HG03520 (cell line): ENCODE measurements around the gene CALB2.
"Not testable (repeated sequence)": the region's sequence is repeated elsewhere in the genome, so short reads cannot be mapped to it uniquely, and the experiment has no call there.

Source experiments
- ATAC-seq: cut with Tn5 transposase; IDR thresholded peaks from one replicate; pipeline ENCODE4 v1.9.1; 2021; ENCODE audit warnings: mild to moderate bottlenecking, moderate library complexity; ENCODE audit not compliant: unreplicated experiment

The CALB2 gene

GRCh38 chr16:71358464-71358998, at the start of gene CALB2:
Gene CALB2 (plus strand): TSS chr16:71358723. CDS start chr16:71358793, 70 bp downstream.
- ATAC-seq: peak; percentile 75

GRCh38 chr16:71311553-71312158, 46.9 kb upstream of the CALB2 start:
- ATAC-seq: no peak

- ATAC-seq: not testable (repeated sequence)
Observed at GRCh38 chr16:71313591-71313990, 44.9 kb upstream of the CALB2 start.

GRCh38 chr16:71315269-71315668, 43.3 kb upstream of the CALB2 start:
- no peak for ATAC-seq

- no peak for ATAC-seq
Observed at GRCh38 chr16:71319999-71320398, 38.5 kb upstream of the CALB2 start.

GRCh38 chr16:71327720-71328119, 30.8 kb upstream of the CALB2 start:
- ATAC-seq: no peak

- ATAC-seq: no peak
Observed at GRCh38 chr16:71328151-71328550, 30.4 kb upstream of the CALB2 start.

- ATAC-seq: no peak
Observed at GRCh38 chr16:71337631-71338030, 20.9 kb upstream of the CALB2 start.

GRCh38 chr16:71338193-71338592, 20.3 kb upstream of the CALB2 start:
- ATAC-seq: no peak

GRCh38 chr16:71338632-71339031, 19.9 kb upstream of the CALB2 start:
- no peak for ATAC-seq

GRCh38 chr16:71339236-71340171, 19.0 kb upstream of the CALB2 start:
- no peak for ATAC-seq

- no peak for ATAC-seq
Observed at GRCh38 chr16:71340406-71340805, 18.1 kb upstream of the CALB2 start.

- no peak for ATAC-seq
Observed at GRCh38 chr16:71341881-71342280, 16.6 kb upstream of the CALB2 start.

- ATAC-seq: no peak
Observed at GRCh38 chr16:71343078-71343477, 15.4 kb upstream of the CALB2 start.

- ATAC-seq: no peak
Observed at GRCh38 chr16:71344315-71344905, 14.1 kb upstream of the CALB2 start.

- no peak for ATAC-seq
Observed at GRCh38 chr16:71345031-71345430, 13.5 kb upstream of the CALB2 start.

- no peak for ATAC-seq
Observed at GRCh38 chr16:71347146-71347545, 11.4 kb upstream of the CALB2 start.

- no peak for ATAC-seq
Observed at GRCh38 chr16:71348262-71349085, 10.0 kb upstream of the CALB2 start.

GRCh38 chr16:71350821-71351557, 7.5 kb upstream of the CALB2 start:
- no peak for ATAC-seq

GRCh38 chr16:71351558-71351901, 7.0 kb upstream of the CALB2 start:
- no peak for ATAC-seq
